NK-92 treated with Interleukin-12 subunit alpha and Interleukin-12 subunit beta, amount 100 ng/mL, for 24 hours (cell line): ENCODE data around the gene GLTP.
"Not testable (repeated sequence)": the region's sequence is repeated elsewhere in the genome, so short reads cannot be mapped to it uniquely, and the experiment has no call there.

ENCODE experiments used
- DNase-seq: peaks from one replicate; lab custom pipeline; 2025; lab: John Stamatoyannopoulos, UW

The GLTP gene

DNA sequence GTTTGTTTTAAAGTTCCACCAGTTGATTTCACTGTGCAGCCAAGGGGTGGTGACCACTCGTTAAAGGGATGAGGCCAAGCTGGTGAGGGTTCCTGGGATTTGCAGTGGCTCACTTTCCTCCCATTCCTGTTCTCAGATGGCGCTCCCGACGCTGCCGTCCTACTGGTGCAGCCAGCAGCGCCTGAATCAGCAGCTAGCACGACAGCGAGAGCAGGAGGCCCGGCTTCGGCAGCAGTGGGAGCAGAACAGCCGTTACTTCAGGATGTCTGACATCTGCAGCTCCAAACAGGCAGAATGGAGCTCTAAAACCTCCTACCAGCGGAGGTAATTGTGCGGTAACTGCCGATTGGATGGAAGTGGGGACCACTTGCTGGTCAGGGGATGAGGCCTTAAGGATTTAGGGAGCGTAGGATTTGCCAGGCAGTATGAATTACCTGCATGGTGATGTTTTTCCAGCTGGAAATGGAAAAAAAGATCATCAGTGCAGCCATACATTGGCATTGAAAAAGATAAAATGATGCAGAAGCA lies 22.6 kb upstream of the GLTP start:
- no peak for DNase-seq

DNA sequence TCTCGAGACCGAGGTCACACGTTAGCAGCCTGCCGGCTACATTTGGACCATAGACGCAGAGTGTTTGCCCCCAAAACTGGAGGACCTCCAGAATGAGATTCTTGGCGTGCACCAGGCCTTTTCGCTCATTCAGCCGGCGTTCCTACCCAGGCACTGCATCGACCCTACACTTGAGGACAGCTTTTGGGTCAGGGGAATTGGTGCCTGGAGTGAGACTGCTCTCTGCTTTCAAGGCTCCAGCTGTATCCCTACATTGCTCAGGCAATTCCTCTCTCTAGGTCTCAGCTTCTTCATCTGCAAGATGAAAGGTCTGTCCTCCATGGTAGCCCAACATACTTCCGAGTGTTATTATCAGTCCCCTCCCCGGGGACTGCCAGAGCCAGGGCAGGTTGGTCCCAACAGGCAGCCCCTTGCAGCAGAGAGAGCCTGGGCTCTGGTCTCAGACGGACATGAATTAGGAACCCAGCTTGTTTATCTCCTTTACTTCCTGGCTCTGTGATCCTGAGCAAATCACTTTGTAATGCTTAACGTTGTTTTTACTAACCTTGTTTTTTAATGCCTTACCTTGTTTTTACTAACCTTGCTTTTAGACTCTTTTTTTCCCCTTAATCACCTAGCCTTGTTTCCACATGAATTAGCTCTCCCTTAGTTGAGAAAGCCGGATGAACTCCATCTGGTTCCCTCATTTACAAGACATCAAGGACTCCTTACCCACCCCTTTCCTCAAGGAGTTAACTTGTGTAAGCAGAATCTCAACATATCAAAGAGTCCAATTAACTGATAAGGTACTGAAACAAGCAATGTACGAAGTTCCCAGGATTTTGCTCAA lies 20.6 kb upstream of the GLTP start:
- no peak for DNase-seq

DNA sequence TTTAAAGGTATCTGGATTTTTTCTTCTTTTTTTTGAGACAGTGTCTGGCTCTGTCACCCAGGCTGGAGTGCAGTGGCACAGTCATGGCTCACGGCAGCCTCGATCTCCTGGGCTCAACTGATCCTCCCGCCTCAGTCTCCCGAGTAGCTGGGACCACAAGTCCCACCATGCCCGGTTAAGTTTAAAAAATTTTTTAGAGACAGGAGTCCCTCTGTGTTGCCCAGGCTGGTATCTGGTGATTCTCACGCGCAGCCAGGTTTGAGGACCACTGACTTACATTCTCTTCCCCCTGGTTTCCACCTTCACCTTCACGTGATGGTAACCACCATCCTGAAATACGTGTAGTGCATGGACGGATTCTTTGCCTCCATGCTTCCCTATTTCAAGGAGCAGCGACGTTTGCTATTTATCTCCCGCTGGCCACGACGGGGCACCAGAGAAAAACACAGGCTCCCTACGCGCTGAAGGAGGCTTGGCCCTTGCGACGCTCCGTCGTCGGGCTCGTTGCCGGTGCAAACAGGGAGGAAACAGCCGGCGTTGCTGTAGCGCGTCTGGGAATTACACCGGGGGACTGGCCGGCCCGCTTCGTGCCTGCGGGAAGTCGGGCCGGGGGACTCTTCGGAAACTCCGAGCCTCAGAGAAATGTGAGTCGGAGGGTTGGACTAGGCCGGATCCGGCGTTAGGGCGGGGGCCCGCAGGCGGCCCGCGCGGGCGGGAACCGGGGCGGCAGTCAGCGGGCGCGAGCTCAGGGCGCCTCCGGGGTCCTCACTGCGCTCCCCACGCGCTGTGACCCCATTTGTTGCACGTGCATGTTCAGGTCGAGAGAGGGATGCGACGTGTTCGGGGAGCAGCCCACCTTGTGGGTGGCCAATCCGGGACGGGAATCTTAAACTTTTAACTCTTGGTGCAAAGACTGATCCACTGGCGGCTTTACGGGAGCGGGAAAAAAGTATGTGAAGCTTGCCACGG lies 19.7 kb upstream of the GLTP start, which contains the start of gene TCHP:
Gene TCHP (plus strand): TSS at position 492 of the 969 bp plus-strand sequence. CDS start 2,753 bp downstream, outside the sequence.
- peak; percentile 47 for DNase-seq

DNA sequence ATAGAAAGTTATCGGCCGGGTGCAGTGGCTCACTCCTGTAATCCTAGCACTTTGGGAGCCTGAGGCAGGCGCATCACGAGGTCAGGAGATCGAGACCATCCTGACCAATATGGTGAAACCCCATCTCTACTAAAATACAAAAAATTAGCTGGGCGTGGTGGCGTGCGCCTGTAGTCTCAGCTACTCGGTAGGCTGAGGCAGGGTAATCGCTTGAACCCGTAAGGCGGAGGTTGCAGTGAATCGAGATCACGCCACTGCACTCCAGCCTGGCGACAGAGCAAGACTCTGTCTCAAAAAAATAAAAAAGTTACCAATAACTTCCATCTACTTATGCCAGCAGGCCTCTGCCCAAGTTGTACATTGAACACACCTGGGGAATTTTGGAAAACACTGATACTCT lies 19.0 kb upstream of the GLTP start:
- DNase-seq = not testable (repeated sequence)

- no peak for DNase-seq
Observed at GRCh38 chr12:109897029-109897428, 16.7 kb upstream of the GLTP start.

- DNase-seq = no peak
Observed at GRCh38 chr12:109896188-109896587, 15.8 kb upstream of the GLTP start.

GRCh38 chr12:109894939-109895338 lies 14.6 kb upstream of the GLTP start:
- DNase-seq = no peak

- no peak for DNase-seq
Observed at GRCh38 chr12:109893261-109893995, 13.1 kb upstream of the GLTP start.

DNA sequence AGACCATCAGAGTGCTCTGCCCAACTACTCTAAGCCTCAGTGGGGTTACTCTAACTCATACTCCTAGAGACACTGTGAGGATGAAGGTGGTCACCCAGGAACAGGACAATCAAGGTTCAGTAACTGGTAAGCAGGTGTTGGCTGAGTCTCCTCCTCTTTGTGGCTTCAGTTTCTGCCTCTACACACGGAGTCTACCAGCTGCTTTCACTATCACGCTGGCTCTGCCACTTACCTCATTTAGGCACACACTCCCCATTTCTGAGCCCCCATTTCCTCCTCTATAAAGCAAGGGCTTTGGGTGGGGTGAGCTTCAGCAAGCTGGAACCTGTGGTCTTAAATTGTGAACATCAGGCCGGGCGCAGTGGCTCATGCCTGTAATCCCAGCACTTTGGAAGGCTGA lies 12.4 kb upstream of the GLTP start:
- no peak for DNase-seq

- DNase-seq = no peak
Observed at GRCh38 chr12:109892165-109892715, 11.9 kb upstream of the GLTP start.

DNA sequence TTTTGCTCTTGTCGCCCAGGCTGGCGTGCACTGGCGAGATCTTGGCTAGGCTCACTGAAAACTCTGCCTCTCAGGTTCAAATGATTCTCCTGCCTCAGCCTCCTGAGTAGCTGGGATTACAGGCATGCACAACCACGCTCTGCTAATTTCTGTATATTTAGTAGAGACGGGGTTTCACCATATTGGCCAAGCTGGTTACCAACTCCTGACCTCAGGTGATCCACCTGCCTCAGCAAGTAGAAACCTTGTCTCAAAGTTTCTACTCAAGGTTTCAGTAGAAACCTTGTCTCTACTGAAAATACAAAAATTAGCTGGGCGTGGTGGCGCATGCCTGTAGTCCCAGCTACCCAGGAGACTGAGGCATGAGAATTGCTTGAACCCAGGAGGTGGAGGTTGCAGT lies 11.4 kb upstream of the GLTP start:
- not testable (repeated sequence) for DNase-seq

GRCh38 chr12:109890620-109891170 lies 10.4 kb upstream of the GLTP start:
- DNase-seq = no peak

GRCh38 chr12:109888179-109889020 lies 8.1 kb upstream of the GLTP start:
- peak; percentile 34 for DNase-seq

GRCh38 chr12:109885616-109886015 lies 5.3 kb upstream of the GLTP start:
- no peak for DNase-seq

GRCh38 chr12:109883461-109883860 lies 3.1 kb upstream of the GLTP start:
- DNase-seq = no peak

GRCh38 chr12:109881752-109882151 lies 1.4 kb upstream of the GLTP start:
- DNase-seq = no peak

DNA sequence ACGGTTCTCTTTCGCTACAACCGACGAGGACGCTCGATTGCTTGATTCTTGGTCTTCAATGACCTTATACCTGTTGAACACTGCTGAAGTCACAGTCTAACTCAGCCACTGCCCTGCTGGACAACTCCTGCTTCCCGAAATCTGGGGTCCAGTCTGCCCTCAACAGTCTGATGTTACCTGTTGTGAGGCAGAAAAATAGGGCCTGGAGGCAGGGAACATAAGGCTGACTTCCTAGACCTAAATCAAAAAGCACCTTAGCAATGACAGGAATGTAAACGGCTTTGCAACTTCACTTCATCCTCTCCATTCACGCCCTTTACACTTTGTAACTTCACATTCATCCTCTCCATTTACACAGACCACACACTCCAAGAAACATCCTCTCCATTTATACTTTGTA lies 597 bp upstream of the GLTP start:
- DNase-seq = no peak

- DNase-seq = no peak
Observed at GRCh38 chr12:109879351-109880042, 844 bp downstream of the GLTP start.

GRCh38 chr12:109878749-109879148 lies 1.6 kb downstream of the GLTP start:
- no peak for DNase-seq

GRCh38 chr12:109878247-109878625 lies 2.1 kb downstream of the GLTP start:
- DNase-seq = no peak
